Measurements from ENCODE around the gene CUL9.

The CUL9 gene

DNA sequence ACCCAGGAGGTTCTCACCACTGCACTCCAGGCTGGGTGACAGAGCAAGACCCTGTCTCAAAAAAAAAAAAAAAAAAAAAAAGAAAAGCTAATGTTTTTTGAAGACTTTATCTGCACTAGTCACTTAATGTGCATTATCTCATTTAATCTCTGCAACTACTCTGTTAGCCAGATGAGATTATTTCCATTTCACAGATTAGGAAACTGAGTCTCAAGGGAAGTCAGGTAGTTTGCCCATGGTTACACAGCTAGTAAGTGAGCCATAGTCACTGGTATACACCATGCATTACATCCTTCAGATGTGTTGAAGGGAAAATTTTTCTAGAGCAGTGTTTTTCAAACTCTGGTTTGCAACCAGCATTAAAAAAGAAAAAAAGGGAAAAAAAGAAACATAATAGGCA is 18.1 kb upstream of the CUL9 start:
- Mint-ChIP-seq H3K27ac (no peak overlapping the region), H3K27me3 (ENCODE audit: low read depth) (peaks cover 3% of the 10 kb centered on the region), H3K4me1 (ENCODE audit: low read depth) (no peaks in the 10 kb centered on the region), H3K4me3 (no peak overlapping the region), H3K9me3 (no peaks in the 10 kb centered on the region), H3K36me3 (ENCODE audit: low read depth) (no peaks in the 10 kb centered on the region)

DNA sequence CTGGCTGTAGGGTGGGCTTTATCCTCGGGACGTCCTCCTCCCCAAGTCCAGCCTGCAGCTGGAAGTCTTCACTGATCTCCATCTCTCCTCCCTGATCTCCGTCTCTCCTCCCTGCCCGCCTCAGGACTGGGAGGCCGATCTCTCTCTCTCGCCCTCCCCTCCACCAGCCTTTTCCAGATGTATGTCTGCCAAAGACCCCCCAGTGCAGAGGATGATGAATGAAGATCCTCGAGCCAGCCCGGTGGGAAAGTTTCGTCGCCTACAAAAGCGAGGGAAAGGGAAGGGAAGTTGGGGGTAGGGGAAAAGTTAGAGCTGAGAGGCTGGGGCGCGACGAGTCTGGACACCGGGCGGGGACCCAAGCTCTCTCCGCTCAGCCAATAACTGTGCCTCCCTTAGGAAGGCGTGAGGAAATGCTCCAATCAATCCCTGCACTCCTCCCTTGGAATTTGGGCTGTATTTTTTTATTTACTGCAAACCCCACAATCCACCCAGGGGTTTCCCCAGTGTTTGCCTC is 11.5 kb upstream of the CUL9 start:
- H3K27ac Mint-ChIP-seq: peak overlapping the region; percentile 96
- H3K36me3 Mint-ChIP-seq (ENCODE audit: low read depth): peaks cover 13% of the 10 kb centered on the region

DNA sequence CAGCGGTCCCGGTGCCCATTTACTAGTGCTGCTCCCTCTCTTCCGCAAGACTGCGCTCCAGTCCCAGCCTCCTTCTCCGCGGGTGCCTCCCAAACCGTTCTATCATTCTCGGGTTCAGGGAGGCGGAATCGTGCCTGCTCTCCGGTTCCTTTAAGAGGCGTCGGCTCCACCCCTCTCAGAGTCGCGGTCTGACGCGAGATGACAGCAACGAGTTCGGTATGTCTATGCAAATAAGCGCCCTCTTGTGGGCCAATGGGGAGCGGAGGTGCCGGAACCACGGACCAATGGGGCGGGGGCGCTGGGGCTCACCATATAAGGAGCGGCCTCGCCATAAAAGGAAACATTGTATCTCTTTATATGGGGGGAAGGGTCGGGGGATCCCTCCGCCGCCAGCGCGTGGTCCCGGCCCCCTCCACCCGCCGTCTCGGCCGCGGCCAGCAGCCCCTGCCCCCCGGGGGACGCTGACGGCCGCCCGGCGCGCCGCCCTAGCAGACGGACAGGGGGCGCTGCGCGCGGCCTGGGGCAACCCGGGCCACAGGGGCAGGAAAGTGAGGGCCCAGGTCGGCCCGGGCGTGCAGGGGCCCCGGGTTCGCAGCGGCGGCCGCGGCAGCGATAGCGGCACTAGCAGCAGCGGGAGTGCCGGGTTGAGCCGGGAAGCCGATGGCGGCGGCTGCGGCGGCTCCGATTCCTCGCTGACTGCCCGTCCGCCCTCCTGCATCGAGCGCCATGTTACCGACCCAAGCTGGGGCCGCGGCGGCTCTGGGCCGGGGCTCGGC is 10.9 kb upstream of the CUL9 start, which contains the start of gene SRF:
Gene SRF (plus strand): TSS at position 339 of the 776 bp plus-strand sequence. CDS start 388 bp downstream, at position 727.
- H3K36me3 Mint-ChIP-seq (ENCODE audit: low read depth): peaks cover 15% of the 10 kb centered on the region
- H3K4me3 Mint-ChIP-seq: peak within 1 kb of the TSS; percentile 99
- H3K9me3 Mint-ChIP-seq: no peaks in the 10 kb centered on the region
- peaks cover 40% of the 10 kb centered on the region for H3K4me1 Mint-ChIP-seq (ENCODE audit: low read depth)
- no peaks in the 10 kb centered on the region for H3K27me3 Mint-ChIP-seq (ENCODE audit: low read depth)
- peak within 1 kb of the TSS; percentile 96 for H3K27ac Mint-ChIP-seq

More for the DNA sequence above, 11.5 kb upstream of the CUL9 start:
- Mint-ChIP-seq H3K4me3 (peak overlapping the region; percentile 96), H3K27me3 (ENCODE audit: low read depth) (no peaks in the 10 kb centered on the region), H3K9me3 (no peaks in the 10 kb centered on the region), H3K4me1 (ENCODE audit: low read depth) (peaks cover 34% of the 10 kb centered on the region)

DNA sequence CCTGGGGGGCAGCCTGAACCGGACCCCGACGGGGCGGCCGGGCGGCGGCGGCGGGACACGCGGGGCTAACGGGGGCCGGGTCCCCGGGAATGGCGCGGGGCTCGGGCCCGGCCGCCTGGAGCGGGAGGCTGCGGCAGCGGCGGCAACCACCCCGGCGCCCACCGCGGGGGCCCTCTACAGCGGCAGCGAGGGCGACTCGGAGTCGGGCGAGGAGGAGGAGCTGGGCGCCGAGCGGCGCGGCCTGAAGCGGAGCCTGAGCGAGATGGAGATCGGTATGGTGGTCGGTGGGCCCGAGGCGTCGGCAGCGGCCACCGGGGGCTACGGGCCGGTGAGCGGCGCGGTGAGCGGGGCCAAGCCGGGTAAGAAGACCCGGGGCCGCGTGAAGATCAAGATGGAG is 10.3 kb upstream of the CUL9 start:
- no peaks in the 10 kb centered on the region for H3K9me3 Mint-ChIP-seq
- peaks cover 41% of the 10 kb centered on the region for H3K4me1 Mint-ChIP-seq (ENCODE audit: low read depth)
- H3K27me3 Mint-ChIP-seq (ENCODE audit: low read depth): no peaks in the 10 kb centered on the region
- peak overlapping the region; percentile 80 for H3K27ac Mint-ChIP-seq
- H3K4me3 Mint-ChIP-seq: peak overlapping the region; percentile 99
- H3K36me3 Mint-ChIP-seq (ENCODE audit: low read depth): peaks cover 16% of the 10 kb centered on the region

DNA sequence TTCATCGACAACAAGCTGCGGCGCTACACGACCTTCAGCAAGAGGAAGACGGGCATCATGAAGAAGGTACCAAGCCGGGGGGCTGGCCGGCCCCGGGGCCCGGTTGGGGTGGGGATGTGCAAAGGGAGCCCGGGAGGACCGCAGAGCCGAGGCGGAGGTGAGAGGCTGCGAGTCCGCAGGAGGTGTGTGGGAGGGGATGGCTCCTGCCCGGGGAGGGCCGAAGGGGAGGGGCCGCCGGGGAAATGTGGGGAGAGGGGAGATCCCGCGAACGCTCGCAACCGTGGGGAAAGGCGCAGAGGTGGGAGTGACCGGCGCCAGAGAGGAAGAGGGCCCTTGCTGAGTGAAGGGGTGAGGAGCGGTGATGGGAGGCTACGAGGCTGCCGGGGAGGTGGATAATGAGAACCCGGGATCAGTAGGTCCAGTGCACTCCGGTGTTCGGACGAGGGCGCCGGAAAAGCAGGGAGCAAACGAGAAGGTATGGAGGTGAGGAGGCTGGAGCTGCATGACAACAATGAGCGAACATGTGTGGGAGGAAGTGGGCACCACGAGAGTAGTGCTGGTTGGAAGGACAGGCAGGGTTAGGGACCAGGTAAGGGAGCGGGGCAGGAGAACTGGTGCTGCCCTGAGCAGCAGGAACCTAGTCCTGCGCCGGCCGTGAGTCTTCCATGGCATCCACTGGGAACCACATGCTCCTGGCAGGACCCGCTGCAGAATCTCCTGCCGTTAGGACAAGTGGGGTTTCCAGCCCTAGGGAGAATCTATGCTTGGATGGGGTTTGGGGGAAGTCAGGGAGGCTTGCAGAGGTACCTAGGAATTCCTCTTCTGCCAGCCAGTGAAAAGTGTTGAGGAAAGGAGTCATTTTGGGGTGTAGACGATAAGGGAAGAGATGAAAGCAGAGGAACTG is 9.6 kb upstream of the CUL9 start:
- no peaks in the 10 kb centered on the region for H3K27me3 Mint-ChIP-seq (ENCODE audit: low read depth)
- H3K9me3 Mint-ChIP-seq: no peaks in the 10 kb centered on the region
- peaks cover 41% of the 10 kb centered on the region for H3K4me1 Mint-ChIP-seq (ENCODE audit: low read depth)
- peak overlapping the region; percentile 80 for H3K27ac Mint-ChIP-seq
- H3K36me3 Mint-ChIP-seq (ENCODE audit: low read depth): peaks cover 16% of the 10 kb centered on the region
- peak overlapping the region; percentile 99 for H3K4me3 Mint-ChIP-seq

DNA sequence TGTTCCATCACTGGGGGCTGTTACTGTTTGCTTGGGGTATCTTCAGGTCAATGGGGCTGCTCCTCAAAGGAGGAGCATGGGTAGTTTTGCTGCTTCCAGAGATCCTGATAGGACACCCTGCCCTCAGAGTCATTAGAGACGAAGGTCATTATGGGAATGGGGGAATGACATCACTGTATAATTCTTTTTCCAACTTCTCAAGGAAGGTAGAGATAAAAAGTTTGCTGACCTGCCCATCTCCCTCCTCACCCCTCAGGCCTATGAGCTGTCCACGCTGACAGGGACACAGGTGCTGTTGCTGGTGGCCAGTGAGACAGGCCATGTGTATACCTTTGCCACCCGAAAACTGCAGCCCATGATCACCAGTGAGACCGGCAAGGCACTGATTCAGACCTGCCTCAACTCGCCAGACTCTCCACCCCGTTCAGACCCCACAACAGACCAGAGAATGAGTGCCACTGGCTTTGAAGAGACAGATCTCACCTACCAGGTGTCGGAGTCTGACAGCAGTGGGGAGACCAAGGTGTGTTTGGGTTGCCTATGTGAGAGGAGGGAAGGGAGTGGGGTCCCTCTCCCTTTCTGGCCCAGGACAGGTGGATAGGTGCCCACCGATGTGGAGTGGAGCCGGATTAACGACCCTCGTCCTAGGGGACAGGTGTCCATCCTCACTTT is 8.3 kb upstream of the CUL9 start:
- Mint-ChIP-seq H3K27ac (peak overlapping the region; percentile 72), H3K4me1 (ENCODE audit: low read depth) (peaks cover 41% of the 10 kb centered on the region), H3K36me3 (ENCODE audit: low read depth) (peaks cover 24% of the 10 kb centered on the region), H3K27me3 (ENCODE audit: low read depth) (no peaks in the 10 kb centered on the region), H3K4me3 (peak overlapping the region; percentile 99), H3K9me3 (no peaks in the 10 kb centered on the region)

DNA sequence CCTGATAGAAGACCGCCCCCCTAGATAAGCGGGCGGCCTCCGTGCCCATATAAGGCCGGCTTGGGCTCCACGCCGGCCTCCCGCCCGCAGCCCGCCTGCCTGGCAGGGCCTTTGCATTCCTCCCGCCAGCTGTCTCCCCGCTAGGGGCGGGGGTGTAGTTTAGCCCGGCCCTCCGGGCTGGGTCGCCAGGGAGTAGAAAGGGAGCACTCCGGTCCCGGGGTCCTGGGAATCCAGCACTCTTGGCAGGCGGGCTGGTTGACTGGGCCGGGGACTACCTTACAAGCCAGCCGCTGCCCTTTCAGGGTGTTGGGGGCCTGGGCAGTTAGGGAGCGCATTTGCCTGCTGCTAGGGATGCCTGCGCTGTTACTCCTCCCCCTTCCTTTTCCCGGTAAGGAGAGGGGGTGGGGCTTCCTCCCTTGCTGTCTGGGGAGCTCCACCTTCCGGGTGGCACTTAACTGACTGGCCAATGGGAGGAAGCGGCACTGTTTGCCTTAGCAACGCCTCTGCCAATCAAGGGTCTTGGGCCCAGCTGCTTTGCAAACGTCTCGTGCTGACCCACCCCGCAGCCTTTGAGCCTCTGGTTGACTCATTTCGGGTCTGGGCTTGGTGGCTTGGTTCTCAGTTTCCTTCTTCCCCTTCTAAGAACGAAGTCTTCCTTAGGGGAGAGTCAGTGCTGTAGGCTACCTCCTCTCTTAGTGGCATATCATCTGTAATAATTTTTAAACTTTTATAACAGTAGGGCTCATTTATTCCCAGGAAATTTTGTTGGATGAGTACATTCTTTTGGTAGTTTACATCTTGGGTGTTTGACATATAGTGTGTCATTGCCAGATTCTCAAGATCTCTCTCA is 7.5 kb upstream of the CUL9 start:
- H3K9me3 Mint-ChIP-seq: no peaks in the 10 kb centered on the region
- H3K36me3 Mint-ChIP-seq (ENCODE audit: low read depth): peaks cover 25% of the 10 kb centered on the region
- H3K27ac Mint-ChIP-seq: peak overlapping the region; percentile 84
- peak overlapping the region; percentile 99 for H3K4me3 Mint-ChIP-seq
- H3K4me1 Mint-ChIP-seq (ENCODE audit: low read depth): peaks cover 41% of the 10 kb centered on the region
- H3K27me3 Mint-ChIP-seq (ENCODE audit: low read depth): no peaks in the 10 kb centered on the region

DNA sequence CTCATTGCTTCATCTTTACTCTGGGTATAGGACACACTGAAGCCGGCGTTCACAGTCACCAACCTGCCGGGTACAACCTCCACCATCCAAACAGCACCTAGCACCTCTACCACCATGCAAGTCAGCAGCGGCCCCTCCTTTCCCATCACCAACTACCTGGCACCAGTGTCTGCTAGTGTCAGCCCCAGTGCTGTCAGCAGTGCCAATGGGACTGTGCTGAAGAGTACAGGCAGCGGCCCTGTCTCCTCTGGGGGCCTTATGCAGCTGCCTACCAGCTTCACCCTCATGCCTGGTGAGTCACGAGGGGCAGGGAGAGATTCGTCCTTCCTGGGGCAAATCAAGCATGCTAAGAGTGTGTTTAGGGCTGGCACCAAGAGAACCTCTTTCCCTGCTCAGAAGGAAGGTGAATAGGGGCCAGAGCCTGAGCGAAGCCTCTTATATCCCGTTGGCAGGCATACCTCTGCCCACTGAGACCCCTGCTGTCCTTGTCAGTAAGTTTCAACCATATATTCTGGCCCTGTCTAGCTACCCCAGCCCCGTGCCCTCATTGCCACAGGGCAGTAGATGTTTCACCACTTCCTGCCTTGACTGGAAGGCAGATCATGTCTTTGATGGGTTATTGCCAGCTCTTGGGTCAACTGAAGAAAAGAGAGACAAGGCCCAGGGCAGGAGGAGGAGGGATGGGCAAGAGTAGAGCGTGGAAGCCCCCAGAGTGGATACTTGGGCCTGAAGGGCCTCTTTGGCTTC is 6.1 kb upstream of the CUL9 start:
- Mint-ChIP-seq H3K36me3 (ENCODE audit: low read depth) (peaks cover 24% of the 10 kb centered on the region), H3K27ac (peak overlapping the region; percentile 63), H3K9me3 (no peaks in the 10 kb centered on the region), H3K4me1 (ENCODE audit: low read depth) (peaks cover 35% of the 10 kb centered on the region), H3K4me3 (no peak overlapping the region), H3K27me3 (ENCODE audit: low read depth) (no peaks in the 10 kb centered on the region)

DNA sequence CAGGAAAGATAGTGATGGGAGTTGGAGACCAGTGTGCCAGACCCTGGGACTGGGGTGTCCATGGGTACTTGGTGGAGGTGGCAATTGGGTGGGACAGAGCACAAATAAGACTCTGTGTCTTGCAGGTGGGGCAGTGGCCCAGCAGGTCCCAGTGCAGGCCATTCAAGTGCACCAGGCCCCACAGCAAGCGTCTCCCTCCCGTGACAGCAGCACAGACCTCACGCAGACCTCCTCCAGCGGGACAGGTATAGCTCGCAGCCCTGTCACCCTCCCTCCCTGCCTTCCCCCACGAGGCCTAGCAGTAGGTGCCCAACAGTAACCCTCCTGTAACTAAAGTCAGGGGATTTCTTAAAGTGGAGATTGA is 5.6 kb upstream of the CUL9 start:
- Mint-ChIP-seq H3K4me3 (no peak overlapping the region), H3K27me3 (ENCODE audit: low read depth) (no peaks in the 10 kb centered on the region), H3K9me3 (no peaks in the 10 kb centered on the region), H3K4me1 (ENCODE audit: low read depth) (peaks cover 38% of the 10 kb centered on the region), H3K36me3 (ENCODE audit: low read depth) (peaks cover 21% of the 10 kb centered on the region), H3K27ac (peak overlapping the region; percentile 63)

DNA sequence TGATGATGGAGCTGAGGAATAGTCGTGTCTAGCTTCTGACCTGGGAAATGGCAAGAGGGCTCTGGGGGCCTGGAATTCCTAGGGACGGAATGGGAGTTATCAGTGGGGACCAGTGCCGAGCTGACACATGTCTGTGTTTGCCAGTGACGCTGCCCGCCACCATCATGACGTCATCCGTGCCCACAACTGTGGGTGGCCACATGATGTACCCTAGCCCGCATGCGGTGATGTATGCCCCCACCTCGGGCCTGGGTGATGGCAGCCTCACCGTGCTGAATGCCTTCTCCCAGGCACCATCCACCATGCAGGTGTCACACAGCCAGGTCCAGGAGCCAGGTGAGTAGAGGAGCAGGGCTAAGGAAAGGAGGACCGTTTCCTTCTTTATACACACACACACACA is 3.8 kb upstream of the CUL9 start:
- no peak overlapping the region for H3K4me3 Mint-ChIP-seq
- no peak overlapping the region for H3K27ac Mint-ChIP-seq
- no peaks in the 10 kb centered on the region for H3K9me3 Mint-ChIP-seq
- H3K36me3 Mint-ChIP-seq (ENCODE audit: low read depth): peaks cover 20% of the 10 kb centered on the region
- H3K27me3 Mint-ChIP-seq (ENCODE audit: low read depth): no peaks in the 10 kb centered on the region
- peaks cover 38% of the 10 kb centered on the region for H3K4me1 Mint-ChIP-seq (ENCODE audit: low read depth)

DNA sequence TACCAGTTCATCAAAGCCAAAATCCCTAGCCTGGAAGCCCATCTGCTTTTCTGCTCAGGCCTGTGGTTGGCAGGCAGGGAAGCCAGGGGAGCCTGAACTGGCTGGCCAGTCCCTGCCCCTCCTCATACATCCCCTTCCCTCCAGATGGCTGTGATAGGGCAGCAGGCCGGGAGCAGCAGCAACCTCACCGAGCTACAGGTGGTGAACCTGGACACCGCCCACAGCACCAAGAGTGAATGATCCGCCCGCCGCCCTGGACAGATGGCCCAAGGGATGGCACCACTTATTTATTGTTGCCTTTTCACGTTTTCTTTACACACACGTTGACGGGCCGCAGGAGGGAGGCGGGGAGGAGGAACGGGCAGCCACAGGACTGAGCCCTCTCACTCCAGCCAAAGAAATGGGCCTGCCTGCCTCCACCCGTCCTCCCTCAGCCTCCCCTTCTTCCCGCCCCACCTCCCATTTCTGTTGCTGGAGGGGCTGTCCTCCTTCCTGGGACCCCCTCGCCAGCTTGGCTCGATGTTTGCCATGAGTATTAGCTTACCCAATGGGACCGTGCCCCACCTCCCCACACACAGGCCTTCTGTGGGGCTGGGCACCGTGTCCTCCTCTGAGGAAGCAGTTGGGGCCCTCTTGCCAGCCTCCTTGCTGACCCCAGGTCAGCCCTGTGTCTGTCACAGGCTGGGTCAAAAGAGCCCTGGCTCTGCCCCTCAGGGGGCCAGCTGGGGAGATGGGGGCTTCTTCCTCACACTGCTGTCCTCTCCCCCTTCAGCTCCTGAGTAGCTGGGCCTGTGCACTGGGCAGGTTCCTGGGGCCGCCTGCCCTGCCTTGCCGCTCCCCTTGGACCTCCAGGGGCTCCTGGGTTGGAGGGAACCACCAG is 2.8 kb upstream of the CUL9 start:
- Mint-ChIP-seq H3K27me3 (ENCODE audit: low read depth) (no peaks in the 10 kb centered on the region), H3K4me1 (ENCODE audit: low read depth) (peaks cover 37% of the 10 kb centered on the region), H3K4me3 (no peak overlapping the region), H3K36me3 (ENCODE audit: low read depth) (peaks cover 23% of the 10 kb centered on the region), H3K27ac (no peak overlapping the region), H3K9me3 (no peaks in the 10 kb centered on the region)

DNA sequence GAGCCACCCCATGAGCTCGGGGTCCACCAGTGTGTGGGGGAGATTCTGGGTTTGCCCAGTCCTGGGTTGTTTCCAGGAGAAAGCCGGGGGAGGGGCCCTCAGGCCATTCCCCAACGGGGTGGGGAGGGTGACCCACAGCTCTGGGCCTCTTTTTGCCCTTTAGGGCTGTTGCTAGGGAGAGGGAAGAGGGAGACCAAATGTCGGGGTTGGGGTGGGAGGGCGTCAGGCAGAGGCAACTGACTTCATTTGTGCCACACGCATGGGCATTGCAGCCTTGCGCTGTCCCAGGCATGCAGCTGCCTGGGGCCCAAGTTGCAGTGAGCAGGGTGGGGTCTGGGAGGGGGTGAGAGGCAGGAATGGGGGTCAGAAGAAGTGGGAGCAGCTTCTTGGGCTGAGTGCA is 1.9 kb upstream of the CUL9 start:
- no peaks in the 10 kb centered on the region for H3K27me3 Mint-ChIP-seq (ENCODE audit: low read depth)
- no peak overlapping the region for H3K4me3 Mint-ChIP-seq
- H3K4me1 Mint-ChIP-seq (ENCODE audit: low read depth): peaks cover 40% of the 10 kb centered on the region
- peaks cover 21% of the 10 kb centered on the region for H3K36me3 Mint-ChIP-seq (ENCODE audit: low read depth)
- no peaks in the 10 kb centered on the region for H3K9me3 Mint-ChIP-seq
- H3K27ac Mint-ChIP-seq: no peak overlapping the region

All from T-helper 1 cell treated with Interleukin-12 subunit alpha and Interleukin-12 subunit beta and Interleukin-4 antibody, amounts not matched to agents 30 μg/mL and 1 μg/mL, for 36 hours (primary cell).